OCI-LY7 (cell line): ENCODE data around the gene TMEM271. TPM values are rescaled to one million over a fixed set of nuclear protein-coding genes. Genes with fewer than 3 reads are reported as not detected.

Experiments used
- BruUV-seq: library from RNA; stranded (reverse); fragments of 400-500 nt; replicated peaks from 2 replicates; lab custom pipeline; 2021; lab: Mats Ljungman, UMichigan
- CTCF ChIA-PET: fragments of 300-600 bp; sonication (Branson Sonifier 250); formaldehyde crosslinking; loops from one replicate; lab custom pipeline; 2022; ENCODE audit warnings: antibody characterized with exemption; ENCODE audit not compliant: unreplicated experiment; lab: Charles Lee
- POLR2A ChIA-PET: fragments of 300-600 bp; sonication (Branson Sonifier 250); formaldehyde crosslinking; loops from one replicate; lab custom pipeline; 2022; ENCODE audit warnings: antibody characterized with exemption; lab: Charles Lee
- DNase-seq: peaks from one replicate; pipeline ENCODE4 v3.0.0-alpha.2; 2015; ENCODE audit warnings: low spot score
- H2AFZ ChIP-seq: fragments of 200-600 bp; sonication (generic), shearing (Covaris generic); 2 replicates; pipeline ENCODE4 v1.6.1; 2014; ENCODE audit warnings: mild to moderate bottlenecking, antibody characterized with exemption, low read length, moderate library complexity
- H3K27ac ChIP-seq: fragments of 200-600 bp; sonication (generic); 2 replicates; pipeline ENCODE4 v1.5.1; 2014; ENCODE audit warnings: mixed run types, low read depth, mild to moderate bottlenecking, moderate library complexity, low read length, inconsistent platforms; ENCODE audit not compliant: poor library complexity, severe bottlenecking
- H3K36me3 ChIP-seq: fragments of 200-600 bp; sonication (generic); 2 replicates; pipeline ENCODE4 v1.6.1; 2014; ENCODE audit warnings: mild to moderate bottlenecking, antibody characterized with exemption, low read length, moderate library complexity, mixed read lengths; ENCODE audit not compliant: insufficient read depth
- H3K4me1 ChIP-seq: fragments of 200-600 bp; sonication (generic); 2 replicates; pipeline ENCODE4 v1.5.1; 2014; ENCODE audit warnings: mild to moderate bottlenecking, low read length; ENCODE audit not compliant: insufficient read depth, poor library complexity, severe bottlenecking
- H3K4me2 ChIP-seq: fragments of 200-600 bp; sonication (generic); 2 replicates; pipeline ENCODE4 v1.6.1; 2014; ENCODE audit warnings: mild to moderate bottlenecking, low read length
- H3K4me3 ChIP-seq: fragments of 200-600 bp; sonication (generic); 2 replicates; pipeline ENCODE4 v1.5.1; 2014; ENCODE audit warnings: mild to moderate bottlenecking, low read depth, low read length; ENCODE audit not compliant: poor library complexity, severe bottlenecking
- H3K79me2 ChIP-seq: fragments of 200-600 bp; sonication (generic); 2 replicates; pipeline ENCODE4 v1.6.1; 2016; ENCODE audit warnings: low read depth, mild to moderate bottlenecking, low read length, moderate library complexity, mixed read lengths; ENCODE audit not compliant: insufficient read depth
- H3K9me2 ChIP-seq: fragments of 200-600 bp; sonication (generic); 2 replicates; pipeline ENCODE4 v1.6.1; 2016; ENCODE audit warnings: mild to moderate bottlenecking, low read length, mixed read lengths; ENCODE audit not compliant: insufficient read depth
- H3K9me3 ChIP-seq: fragments of 200-600 bp; sonication (generic); 2 replicates; pipeline ENCODE4 v1.6.1; 2014; ENCODE audit warnings: mild to moderate bottlenecking, mixed run types, low read length, mixed read lengths
- H4K20me1 ChIP-seq: fragments of 200-600 bp; sonication (generic); 2 replicates; pipeline ENCODE4 v1.6.1; 2014; ENCODE audit warnings: mild to moderate bottlenecking, antibody characterized with exemption, low read length, moderate library complexity, mixed read lengths; ENCODE audit not compliant: insufficient read depth
- CTCF ChIP-seq: fragments of 200-600 bp; sonication (generic); conservative IDR thresholded peaks from 2 replicates; pipeline ENCODE4 v1.5.1; 2014; ENCODE audit warnings: mild to moderate bottlenecking, antibody characterized with exemption, low read length, moderate library complexity, mixed read lengths
- EZH2phosphoT487 ChIP-seq: fragments of 200-600 bp; sonication (generic); IDR thresholded peaks from 2 replicates; pipeline ENCODE4 v1.6.1; 2018; ENCODE audit warnings: low read depth, borderline replicate concordance, mild to moderate bottlenecking, mixed run types, antibody characterized with exemption, low read length, moderate library complexity, mixed read lengths
- intact Hi-C: fragments of 100-400 bp; cut with micrococcal nuclease; formaldehyde crosslinking; loops from one replicate; pipeline ENCODE4 v1.10.0; 2022; ENCODE audit not compliant: unreplicated experiment
- total RNA-seq, 2 experiments: library from RNA; depleted of rRNA in 1 of 2; stranded (reverse); fragments of >200 nt in 1 of 2; shearing (Covaris generic) in 1 of 2; gene quantifications; 2 replicates each; pipeline ENCODE4 v1.2.3, GENCODE V29; 2014 to 2022

Gene TMEM271
- total RNA-seq, 2 experiments from 2014 or later, result not detected

- CTCF ChIA-PET, result no interaction called here
- H3K4me2 ChIP-seq, result no peak overlapping the region
- no peak overlapping the region for H3K27ac ChIP-seq
- H3K4me3 ChIP-seq, result no peak overlapping the region
- H3K9me3 ChIP-seq, result peaks cover 6% of the 10 kb centered on the region; the same call in 1 of the 2 replicates
- no peak overlapping the region for H2AFZ ChIP-seq
- no peaks in the 10 kb centered on the region for H3K79me2 ChIP-seq
- POLR2A ChIA-PET, result no interaction called here
- no peaks in the 10 kb centered on the region for H3K4me1 ChIP-seq
- intact Hi-C loops, result no loop called here
- TF ChIP-seq EZH2phosphoT487, result no peak
- TF ChIP-seq CTCF, result no peak
- H4K20me1 ChIP-seq, result no peaks in the 10 kb centered on the region
- no peaks in the 10 kb centered on the region; the same call in 1 of the 2 replicates for H3K9me2 ChIP-seq
- H3K36me3 ChIP-seq, result 0 out of 2 replicates have a peak, but pooled peaks cover 4% of the 10 kb centered on the region
- no TSS peak for BruUV-seq
- no peak for DNase-seq
Observed at GRCh38 chr4:541271-541670, 34.8 kb downstream of the TMEM271 start.

- TF ChIP-seq CTCF (no peak), EZH2phosphoT487 (no peak)
- H3K4me2 ChIP-seq, result no peak overlapping the region
- H3K4me1 ChIP-seq, result no peaks in the 10 kb centered on the region
- POLR2A ChIA-PET, result no interaction called here
- no peak overlapping the region for H3K27ac ChIP-seq
- H4K20me1 ChIP-seq, result no peaks in the 10 kb centered on the region
- H2AFZ ChIP-seq, result no peak overlapping the region
- no peak for DNase-seq
- no peak overlapping the region for H3K4me3 ChIP-seq
- H3K9me2 ChIP-seq, result no peaks in the 10 kb centered on the region; the same call in 1 of the 2 replicates
- intact Hi-C loops, result no loop called here
- BruUV-seq, result no TSS peak
- CTCF ChIA-PET, result no interaction called here
- H3K79me2 ChIP-seq, result no peaks in the 10 kb centered on the region
- H3K9me3 ChIP-seq, result peaks cover 6% of the 10 kb centered on the region; the same call in 1 of the 2 replicates
- 0 out of 2 replicates have a peak, but pooled peaks cover 4% of the 10 kb centered on the region for H3K36me3 ChIP-seq
Observed at GRCh38 chr4:538542-539142, 37.5 kb downstream of the TMEM271 start.
